H54 (cell line): ENCODE measurements around the gene RASSF10.
"Not testable (repeated sequence)": the region's sequence is repeated elsewhere in the genome, so short reads cannot be mapped to it uniquely, and the experiment has no call there.

Experiments
- DNase-seq: peaks from one replicate; pipeline ENCODE4 v3.0.0; 2011; ENCODE audit warnings: low spot score, mixed read lengths; ENCODE audit not compliant: insufficient read length
- FAIRE-seq: peaks from 3 replicates; lab custom pipeline; 2011; peaks lifted over from hg19 to GRCh38; lab: Jason Lieb, UNC
- POLR2A ChIP-seq: IDR thresholded peaks from 2 replicates; pipeline ENCODE4 v1.6.1; 2011; ENCODE audit warnings: low read depth, mild to moderate bottlenecking, low read length

The RASSF10 gene

DNA sequence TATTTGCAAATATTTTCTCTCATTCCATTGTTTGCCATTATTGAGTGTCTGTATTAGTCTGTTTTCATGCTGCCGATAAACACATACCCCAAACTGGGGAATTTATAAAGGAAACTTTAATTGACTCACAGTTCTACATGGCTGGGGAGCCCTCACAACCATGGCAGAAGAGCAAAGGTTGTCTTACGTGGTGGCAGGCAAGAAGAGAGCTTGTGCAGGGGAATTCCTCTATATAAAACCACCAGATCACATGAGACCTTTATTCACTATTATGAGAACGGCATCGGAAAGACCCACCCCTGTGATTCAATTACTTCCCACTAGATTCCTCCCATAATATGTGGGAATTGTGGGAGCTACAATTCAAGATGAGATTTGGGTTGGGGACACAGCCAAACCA is 10.2 kb downstream of the RASSF10 start:
- no peak for DNase-seq
- no peak for TF ChIP-seq POLR2A
- FAIRE-seq, result no peak

DNA sequence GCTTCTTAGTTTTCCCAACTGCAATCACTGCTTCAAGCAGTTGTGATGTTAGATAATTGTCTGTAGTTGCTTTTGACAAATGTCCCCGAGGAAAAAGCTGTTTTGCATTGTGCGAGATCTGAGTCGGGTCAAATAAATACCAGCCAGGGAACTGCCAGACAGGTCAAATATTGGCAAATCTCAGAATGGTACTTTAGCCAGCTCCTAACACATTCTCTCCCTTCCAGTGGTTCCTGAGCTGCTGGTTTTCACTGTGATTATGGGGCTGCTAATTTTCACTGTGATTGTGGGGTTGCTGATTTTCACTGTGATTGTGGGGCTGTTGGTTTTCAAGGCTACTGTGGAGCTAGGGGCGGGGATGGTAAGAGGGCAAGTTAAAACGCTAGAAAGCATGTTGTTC is 14.3 kb downstream of the RASSF10 start:
- no peak for TF ChIP-seq POLR2A
- DNase-seq, result no peak
- FAIRE-seq, result no peak

DNA sequence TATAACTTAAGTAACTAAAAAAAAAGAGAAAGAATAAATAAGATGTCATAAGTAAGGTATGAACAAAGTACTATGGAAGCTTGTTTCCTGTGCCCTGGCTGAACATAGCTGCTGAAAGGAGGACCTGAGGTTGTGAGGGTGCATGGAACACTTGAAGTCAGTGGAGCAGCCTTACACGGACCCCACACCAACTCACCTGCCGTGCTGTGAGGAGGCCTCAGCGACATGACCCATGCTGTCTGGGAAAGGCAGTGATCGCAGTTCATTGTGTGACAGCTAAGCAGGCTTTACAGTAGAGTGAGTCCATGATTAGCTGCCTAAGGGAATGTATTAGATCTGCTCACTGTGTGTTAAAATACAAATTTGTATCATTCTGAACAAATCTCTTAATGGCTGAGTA is 17.6 kb downstream of the RASSF10 start:
- no peak for TF ChIP-seq POLR2A
- no peak for FAIRE-seq
- DNase-seq, result no peak

GRCh38 chr11:13028322-13028721 is 19.2 kb downstream of the RASSF10 start:
- no peak for DNase-seq
- no peak for FAIRE-seq
- no peak for TF ChIP-seq POLR2A

GRCh38 chr11:13029872-13030271 is 20.8 kb downstream of the RASSF10 start:
- no peak for TF ChIP-seq POLR2A
- FAIRE-seq (no peak), DNase-seq (no peak)

DNA sequence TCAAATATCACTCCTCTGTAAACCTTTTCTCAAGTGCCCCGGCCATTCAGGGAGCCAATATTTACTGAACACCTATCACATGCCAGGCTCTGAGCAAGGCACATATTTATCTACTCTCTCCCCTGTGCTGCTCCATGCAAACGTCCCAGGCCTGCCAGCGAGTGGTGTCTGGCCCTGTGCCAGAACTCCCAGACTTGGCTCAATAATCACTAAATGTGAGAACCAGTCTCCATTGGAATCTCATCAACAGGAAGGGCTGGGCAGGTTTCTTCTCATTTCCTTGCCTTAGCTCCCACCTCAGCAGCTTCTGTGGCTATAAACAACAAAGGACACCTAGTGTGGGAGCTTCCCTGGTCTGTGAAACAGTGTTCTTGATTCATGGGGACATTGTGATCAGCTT is 21.7 kb downstream of the RASSF10 start:
- TF ChIP-seq POLR2A, result no peak
- no peak for FAIRE-seq
- DNase-seq, result no peak

GRCh38 chr11:13031349-13031748 is 22.2 kb downstream of the RASSF10 start:
- TF ChIP-seq POLR2A, result no peak
- FAIRE-seq (no peak), DNase-seq (no peak)

DNA sequence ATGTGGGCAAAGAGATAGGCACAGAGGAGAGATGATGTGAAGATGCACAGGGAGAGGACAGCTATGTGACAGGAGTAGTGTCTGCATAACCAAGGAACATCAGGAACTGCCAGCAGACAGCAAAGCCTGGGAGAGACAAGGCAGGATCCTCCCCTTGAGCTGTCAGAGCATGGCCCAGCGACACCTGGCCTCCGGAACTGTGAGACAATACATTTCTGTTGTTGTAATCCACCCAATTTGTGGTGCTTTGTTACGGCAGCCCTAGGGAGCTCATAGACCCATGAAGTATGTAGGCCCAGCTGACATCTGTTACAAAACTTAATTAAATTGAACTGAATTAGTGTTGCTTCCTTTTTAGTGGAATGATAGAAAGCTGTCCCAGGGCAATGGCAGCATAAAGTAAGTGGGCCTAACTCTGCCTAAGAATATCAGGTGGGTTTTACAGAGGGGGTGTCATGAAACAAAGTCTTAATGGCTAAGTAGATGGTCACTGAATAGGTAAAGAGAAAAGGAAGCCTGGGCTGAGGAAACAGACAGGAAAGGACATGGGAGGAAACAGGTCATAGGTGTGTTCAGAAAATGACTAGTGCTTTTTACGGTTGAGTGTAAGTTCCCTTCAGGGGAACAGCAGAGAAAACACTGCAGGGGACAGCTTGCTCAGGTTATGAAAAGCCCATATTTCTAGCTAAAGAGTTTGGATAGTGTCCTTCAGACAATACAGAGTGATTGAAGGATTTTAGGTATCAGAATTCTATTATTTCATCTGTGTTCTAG is 24.8 kb downstream of the RASSF10 start:
- TF ChIP-seq POLR2A, result no peak
- FAIRE-seq (no peak), DNase-seq (no peak)

- no peak for DNase-seq
- no peak for FAIRE-seq
- TF ChIP-seq POLR2A, result no peak
Observed at GRCh38 chr11:13035711-13036110, 26.6 kb downstream of the RASSF10 start.

DNA sequence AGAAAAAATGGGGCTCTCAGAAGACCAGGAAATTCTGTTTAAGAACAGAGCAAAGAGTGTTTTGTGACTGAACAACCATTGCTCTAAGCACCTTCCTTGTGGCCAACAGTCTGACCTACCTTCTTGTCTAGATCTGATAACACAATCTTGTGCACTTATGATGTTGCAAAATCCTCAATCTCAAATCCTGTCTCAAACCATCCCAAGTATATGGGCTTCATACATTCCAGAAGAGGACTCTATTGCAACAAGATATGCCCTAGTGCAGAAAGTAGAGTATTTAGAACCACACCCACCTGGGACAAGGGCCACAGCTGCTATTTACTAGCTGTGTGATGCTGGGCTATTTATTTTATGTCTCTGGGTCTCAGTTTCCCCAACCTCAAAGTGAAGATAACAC is 27.1 kb downstream of the RASSF10 start:
- DNase-seq (no peak), FAIRE-seq (no peak)
- TF ChIP-seq POLR2A, result no peak

DNA sequence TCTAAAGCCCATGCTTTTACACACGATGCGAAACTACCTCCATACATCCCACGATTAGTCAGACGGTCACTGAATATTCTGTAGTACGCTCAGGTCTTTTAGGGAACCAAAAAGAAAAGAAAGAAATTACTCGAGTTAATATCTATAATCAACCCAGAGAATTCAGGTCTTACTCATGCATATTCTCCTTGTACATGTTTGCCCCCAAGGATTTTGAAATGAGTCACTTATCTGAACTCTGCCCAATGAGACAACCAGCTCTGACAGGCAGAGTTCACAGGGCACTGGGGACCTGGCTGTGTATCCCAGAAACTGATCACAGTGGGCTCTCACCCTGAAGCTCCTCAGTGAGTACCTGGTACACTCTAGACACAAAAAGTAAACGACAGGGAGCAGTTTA is 29.2 kb downstream of the RASSF10 start:
- FAIRE-seq (no peak), DNase-seq (no peak)
- no peak for TF ChIP-seq POLR2A

DNA sequence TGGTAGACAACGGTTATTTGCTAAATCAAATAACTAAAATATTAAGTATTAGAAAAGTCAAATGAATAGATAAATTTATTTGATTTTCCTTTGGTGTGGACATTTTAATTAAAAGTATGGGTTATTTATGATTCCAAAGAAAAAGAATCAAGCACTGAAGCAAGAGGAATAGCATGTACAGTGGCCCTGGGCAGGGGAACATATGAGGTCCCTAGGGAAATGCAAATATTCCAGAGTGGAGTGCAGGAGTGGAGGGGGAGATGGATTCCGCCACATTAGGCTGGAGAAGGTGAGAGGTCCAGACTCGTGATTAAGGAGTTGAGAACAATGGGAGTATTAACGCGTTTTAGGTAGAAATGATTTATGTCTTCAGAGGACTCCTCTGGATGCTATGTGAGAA is 30.0 kb downstream of the RASSF10 start:
- FAIRE-seq, result no peak
- TF ChIP-seq POLR2A, result no peak
- DNase-seq, result no peak

GRCh38 chr11:13040969-13041561 is 31.9 kb downstream of the RASSF10 start:
- DNase-seq, result no peak
- no peak for FAIRE-seq
- no peak for TF ChIP-seq POLR2A

DNA sequence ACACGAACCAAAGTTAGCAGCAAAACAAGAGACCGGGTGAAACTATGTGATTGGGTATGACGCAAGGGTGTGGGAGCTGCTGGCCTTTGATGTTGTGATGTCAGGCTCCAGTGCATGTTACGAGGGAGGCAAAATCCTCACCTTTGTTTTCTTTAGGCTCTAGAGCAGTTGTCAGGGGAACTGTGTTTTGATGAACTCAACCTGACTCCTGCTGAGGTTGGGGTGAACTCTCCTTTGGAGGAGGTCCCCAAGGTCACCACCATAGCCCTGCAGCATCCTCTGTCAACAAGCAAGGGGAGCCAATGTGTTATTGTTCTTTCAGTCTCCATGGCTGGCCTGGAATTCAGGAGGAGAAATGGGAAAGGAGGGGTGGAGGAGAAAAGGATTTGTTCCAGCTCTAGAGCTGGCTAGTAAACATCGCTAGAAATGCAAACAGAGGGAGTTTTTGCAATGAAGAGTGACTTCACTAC is 33.8 kb downstream of the RASSF10 start:
- TF ChIP-seq POLR2A, result no peak
- DNase-seq, result no peak
- FAIRE-seq, result no peak

DNA sequence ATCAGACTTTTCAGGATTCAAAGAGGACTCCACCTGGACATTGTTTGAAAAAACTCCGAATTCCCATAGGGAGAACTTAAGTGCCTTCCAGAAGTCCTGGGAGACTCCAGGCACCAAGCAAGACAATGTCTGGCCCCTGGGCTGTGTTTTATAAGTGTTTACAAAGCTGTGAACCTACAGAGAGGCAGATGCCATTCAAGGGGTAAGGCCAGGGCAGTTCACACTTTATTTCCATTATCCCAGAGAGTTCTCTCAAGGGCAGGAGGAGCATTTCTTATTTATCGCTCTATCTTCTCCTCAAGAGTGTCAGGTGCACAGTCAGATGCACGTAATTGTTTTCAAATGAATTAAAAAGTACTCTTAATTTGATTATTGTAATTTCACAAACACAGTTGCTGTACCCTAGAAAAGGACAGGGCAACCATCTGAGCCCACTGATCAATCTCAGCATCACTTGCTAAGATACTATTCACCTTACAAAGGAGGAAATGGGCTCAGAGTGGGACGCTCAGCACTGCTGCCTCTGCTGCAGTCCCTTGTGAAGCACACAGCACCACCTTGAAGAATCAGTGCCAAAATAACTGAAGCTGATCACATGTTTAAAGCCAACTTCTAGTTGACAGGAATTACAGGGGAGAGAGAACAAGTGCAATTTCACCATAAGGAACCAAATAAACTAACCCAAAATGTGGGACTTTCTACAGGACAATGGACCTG is 35.0 kb downstream of the RASSF10 start:
- no peak for TF ChIP-seq POLR2A
- DNase-seq (no peak), FAIRE-seq (no peak)

DNA sequence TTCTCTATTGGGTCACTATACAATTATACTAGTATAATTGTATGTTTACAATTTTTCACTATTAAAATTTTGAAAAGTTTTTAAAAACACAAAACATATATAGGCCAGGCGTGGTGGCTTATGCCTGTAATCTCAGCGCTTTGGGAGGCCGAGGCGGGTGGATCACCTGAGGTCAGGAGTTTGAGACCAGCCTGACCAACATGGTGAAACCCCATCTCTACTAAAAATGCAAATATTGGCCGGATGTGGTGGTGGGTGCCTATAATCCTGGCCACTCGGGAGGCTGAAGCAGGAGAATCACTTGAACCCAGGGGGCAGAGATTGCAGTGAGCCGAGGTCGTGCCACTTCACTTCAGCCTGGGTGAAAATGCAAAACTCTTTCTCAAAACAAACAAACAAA is 36.0 kb downstream of the RASSF10 start:
- not testable (repeated sequence) for DNase-seq, FAIRE-seq
